GM12878 (cell line): ENCODE data around the gene DHRS9. TPM values are rescaled to one million over a fixed set of nuclear protein-coding genes. Genes with fewer than 3 reads are reported as not detected.

Source experiments
- ATAC-seq: fragments of 200-7000 bp; cut with Tn5 transposase; 3 replicates; pipeline ENCODE4 v1.9.1; 2020; ENCODE audit warnings: mild to moderate bottlenecking, moderate library complexity
- BruUV-seq: library from RNA; stranded (reverse); fragments of 400-500 nt; replicated peaks from 2 replicates; lab custom pipeline; 2021; lab: Mats Ljungman, UMichigan
- CTCF ChIA-PET: fragments of 300-600 bp; sonication (Branson Sonifier 250); formaldehyde crosslinking; extraction: SDS; loops from one replicate; lab custom pipeline; 2021; ENCODE audit warnings: inconsistent platforms; lab: Yijun Ruan, JAX
- POLR2A ChIA-PET: fragments of 350-600 bp; formaldehyde crosslinking; extraction: SDS; loops from one replicate; lab custom pipeline; 2021; ENCODE audit warnings: inconsistent platforms; lab: Charles Lee
- RAD21 ChIA-PET: fragments of 300-600 bp; sonication (Branson Sonifier 250); formaldehyde crosslinking; loops from one replicate; lab custom pipeline; 2023; ENCODE audit warnings: antibody characterized with exemption; ENCODE audit not compliant: unreplicated experiment; lab: Charles Lee
- SMC1A ChIA-PET: fragments of 300-600 bp; sonication (Branson Sonifier 250); formaldehyde crosslinking; loops from one replicate; lab custom pipeline; 2023; ENCODE audit not compliant: unreplicated experiment, uncharacterized antibody; lab: Charles Lee
- DNase-seq: peaks from one replicate; pipeline ENCODE4 v3.0.0-alpha.2; 2011; ENCODE audit warnings: low read depth, low spot score
- FAIRE-seq: peaks from 3 replicates; lab custom pipeline; 2011; peaks lifted over from hg19 to GRCh38; lab: Jason Lieb, UNC
- H2AFZ ChIP-seq: 2 replicates; pipeline ENCODE4 v1.6.0; 2011; ENCODE audit warnings: low read depth, low read length, control low read depth; ENCODE audit not compliant: control insufficient read depth
- H3K27ac ChIP-seq: 2 replicates; pipeline ENCODE4 v1.5.1; 2011; ENCODE audit warnings: control low read depth; ENCODE audit not compliant: control insufficient read depth, insufficient read depth
- H3K27me3 ChIP-seq, 2 experiments: replicated peaks in 1 of 2; 2 replicates each; pipeline versions ENCODE4 v1.6.0 to v1.6.1; 2011; ENCODE audit warnings: low read length in 1 of 2; ENCODE audit not compliant: control insufficient read depth in 2 of 2, insufficient read depth in 2 of 2
- H3K36me3 ChIP-seq, 2 experiments: 2 replicates each; pipeline ENCODE4 v1.5.1; 2011; ENCODE audit warnings: low read length in 1 of 2; ENCODE audit not compliant: control insufficient read depth in 2 of 2, insufficient read depth in 2 of 2
- H3K4me1 ChIP-seq: 2 replicates; pipeline ENCODE4 v1.6.1; 2011; ENCODE audit warnings: mild to moderate bottlenecking, low read length, moderate library complexity, mixed read lengths; ENCODE audit not compliant: control insufficient read depth, insufficient read depth
- H3K4me2 ChIP-seq: 2 replicates; pipeline ENCODE4 v1.6.0; 2011; ENCODE audit warnings: control low read depth; ENCODE audit not compliant: control insufficient read depth, insufficient read depth
- H3K4me3 ChIP-seq: fragments of 200-600 bp; sonication (generic); 2 replicates; pipeline ENCODE4 v1.5.1; 2016
- H3K79me2 ChIP-seq: 2 replicates; pipeline ENCODE4 v1.6.0; 2011; ENCODE audit warnings: low read length; ENCODE audit not compliant: control insufficient read depth, insufficient read depth
- H3K9ac ChIP-seq: 2 replicates; pipeline ENCODE4 v1.8.0; 2011; ENCODE audit warnings: low read length, control low read depth, mixed read lengths; ENCODE audit not compliant: control insufficient read depth, insufficient read depth
- H3K9me3 ChIP-seq: replicated peaks from 3 replicates; pipeline ENCODE4 v1.5.1; 2011; ENCODE audit warnings: mild to moderate bottlenecking, low read length; ENCODE audit not compliant: control insufficient read depth, insufficient read depth
- H4K20me1 ChIP-seq: 2 replicates; pipeline ENCODE4 v1.6.0; 2011; ENCODE audit not compliant: control insufficient read depth, insufficient read depth
- CBFB ChIP-seq: IDR thresholded peaks from 2 replicates; pipeline ENCODE4 v1.6.1; 2016; ENCODE audit warnings: antibody characterized with exemption, low read depth
- CTCF ChIP-seq, 3 experiments: IDR thresholded peaks in 2 of 3; conservative IDR thresholded peaks in 1 of 3; 2 replicates each; pipeline ENCODE4 v1.5.1; 2011; ENCODE audit warnings: low read depth in 3 of 3, low read length in 3 of 3, mild to moderate bottlenecking in 3 of 3, control low read depth in 2 of 3, moderate library complexity in 2 of 3, inconsistent platforms in 1 of 3, mixed read lengths in 1 of 3; ENCODE audit not compliant: control insufficient read depth in 2 of 3, insufficient read depth in 1 of 3; ENCODE audit errors: extremely low read depth in 1 of 3
- ETV6 ChIP-seq, 2 experiments: fragments of 450-650 bp in 1 of 2; IDR thresholded peaks in 1 of 2; conservative IDR thresholded peaks in 1 of 2; 2 replicates each; pipeline ENCODE4 v1.6.1; 2014; ENCODE audit warnings: antibody characterized with exemption in 1 of 2, borderline replicate concordance in 1 of 2, low read depth in 1 of 2, mild to moderate bottlenecking in 1 of 2, moderate library complexity in 1 of 2
- HSF1 ChIP-seq: fragments of 150-350 bp; IDR thresholded peaks from 2 replicates; pipeline ENCODE4 v1.6.1; 2014; ENCODE audit warnings: mild to moderate bottlenecking, low read depth, low read length
- IRF4 ChIP-seq: IDR thresholded peaks from 2 replicates; pipeline ENCODE4 v1.6.1; 2011; ENCODE audit warnings: low read depth, low read length
- RAD21 ChIP-seq: IDR thresholded peaks from 2 replicates; pipeline ENCODE4 v1.6.1; 2011; ENCODE audit warnings: mild to moderate bottlenecking, low read depth, low read length, moderate library complexity; ENCODE audit not compliant: insufficient read depth
- RAD51 ChIP-seq: fragments of 450-650 bp; IDR thresholded peaks from 2 replicates; pipeline ENCODE4 v1.6.1; 2016; ENCODE audit warnings: moderate library complexity, mild to moderate bottlenecking, inconsistent platforms
- RUNX3 ChIP-seq: IDR thresholded peaks from 2 replicates; pipeline ENCODE4 v1.6.1; 2012; ENCODE audit warnings: low read length, inconsistent platforms
- SMC3 ChIP-seq: IDR thresholded peaks from 2 replicates; pipeline ENCODE4 v1.6.1; 2011; ENCODE audit warnings: low read length, improper control_type of control experiment, borderline replicate concordance
- YBX1 ChIP-seq: fragments of 450-650 bp; IDR thresholded peaks from 2 replicates; pipeline ENCODE4 v1.6.1; 2016; ENCODE audit warnings: antibody characterized with exemption
- YY1 ChIP-seq: IDR thresholded peaks from 2 replicates; pipeline ENCODE4 v1.6.1; 2011; ENCODE audit warnings: low read depth, mild to moderate bottlenecking, low read length
- WGBS: methylation state at CpG from one replicate; pipeline ENCODE4 v1.1.6; 2016; ENCODE audit warnings: low lambda C conversion rate; ENCODE audit not compliant: insufficient replicate concordance, insufficient coverage; ENCODE audit errors: missing lambda C conversion rate; 5-methylcytosine and 5-hydroxymethylcytosine counted together
- in situ Hi-C: fragments of 300-500 bp; cut with MboI; formaldehyde crosslinking; loops from 9 replicates; pipeline ENCODE4 v1.14.3; 2018; ENCODE audit warnings: mixed read lengths
- intact Hi-C: fragments of 100-400 bp; cut with micrococcal nuclease; formaldehyde crosslinking; loops from one replicate; pipeline ENCODE4 v1.14.2; 2022; ENCODE audit not compliant: unreplicated experiment
- polyA plus RNA-seq, 11 experiments: library from polyadenylated mRNA; depleted of rRNA in 4 of 11; unstranded in 6 of 11; stranded (reverse) in 5 of 11; fragments of >200 nt; fragmentation: Nextera tagmentation in 4 of 11; fragmentation: Illumina TruSeq in 1 of 11; extraction: Ambion mirVana in 4 of 11; extraction: Trizol in 1 of 11; gene quantifications; 1 replicate in 1 of 11; 2 replicates in 10 of 11; pipeline versions ENCODE4 v1.2.1 to v1.2.3, GENCODE V29; 2011 to 2016; ENCODE audit warnings: inconsistent platforms in 2 of 11, missing spikeins in 2 of 11, low read depth in 1 of 11
- total RNA-seq, 4 experiments: library from RNA; depleted of rRNA in 3 of 4; stranded (reverse); fragments of >200 nt in 3 of 4; fragmentation: Illumina TruSeq in 1 of 4; extraction: Trizol in 1 of 4; gene quantifications; 2 replicates each; pipeline versions ENCODE4 v1.2.1 to v1.2.3, GENCODE V29; 2013 to 2021
- TF ChIP-seq, protein P1 (sequence below): fragments of 450-650 bp; IDR thresholded peaks from 2 replicates; pipeline ENCODE4 v1.6.1; 2016; ENCODE audit warnings: mild to moderate bottlenecking

DHRS9 gene
- total and polyA plus RNA-seq, 10 of the 15 experiments (the other 5 are each of a cell fraction or from before 2014, with no cell fraction given), result 0.09 to 0.34 (median 0.13) TPM; not detected in 5

GRCh38 chr2:169141713-169142352 is 72.5 kb downstream of the DHRS9 start:
- intact Hi-C loops (loop anchor here (2.0 to 10.0 kb wide), 2 partner anchors 181 to 253 kb away; no protein-coding TSS in a partner anchor), in situ Hi-C loops (no loop called here)
- Histone ChIP-seq H3K9ac (no peak overlapping the region), H4K20me1 (no peaks in the 10 kb centered on the region), H3K79me2 (no peaks in the 10 kb centered on the region), H3K9me3 (no peaks in the 10 kb centered on the region), H3K27me3 (no peaks in the 10 kb centered on the region), H3K4me1 (no peaks in the 10 kb centered on the region), H3K4me2 (no peak overlapping the region), H2AFZ (no peak overlapping the region), H3K4me3 (no peak overlapping the region), H3K36me3 (no peaks in the 10 kb centered on the region), H3K27ac (no peak overlapping the region)
- POLR2A ChIA-PET, result no interaction called here
- TF ChIP-seq YY1, result peak; percentile 18; the same call in 1 of the 2 replicates
- peak; percentile 68 for TF ChIP-seq SMC3
- peak; percentile 53; the same call in 1 of the 2 replicates for TF ChIP-seq RUNX3
- no peak for TF ChIP-seq RAD51
- no peak for TF ChIP-seq YBX1
- TF ChIP-seq, protein P1, sequence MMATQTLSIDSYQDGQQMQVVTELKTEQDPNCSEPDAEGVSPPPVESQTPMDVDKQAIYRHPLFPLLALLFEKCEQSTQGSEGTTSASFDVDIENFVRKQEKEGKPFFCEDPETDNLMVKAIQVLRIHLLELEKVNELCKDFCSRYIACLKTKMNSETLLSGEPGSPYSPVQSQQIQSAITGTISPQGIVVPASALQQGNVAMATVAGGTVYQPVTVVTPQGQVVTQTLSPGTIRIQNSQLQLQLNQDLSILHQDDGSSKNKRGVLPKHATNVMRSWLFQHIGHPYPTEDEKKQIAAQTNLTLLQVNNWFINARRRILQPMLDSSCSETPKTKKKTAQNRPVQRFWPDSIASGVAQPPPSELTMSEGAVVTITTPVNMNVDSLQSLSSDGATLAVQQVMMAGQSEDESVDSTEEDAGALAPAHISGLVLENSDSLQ, result no peak
- TF ChIP-seq CTCF (IDR thresholded peaks at IDR 0.05 in 2 of 3, conservative IDR thresholded peaks at IDR 0.05 in 1 of 3; ENCODE audit: control insufficient read depth in 2 of 3, extremely low read depth in 1 of 3, insufficient read depth in 1 of 3, low read depth in 3 of 3, low read length in 3 of 3), result peak; percentile 85 to 94 (median 86)
- no peak for TF ChIP-seq HSF1
- TF ChIP-seq CBFB, result no peak
- TF ChIP-seq ETV6 (conservative IDR thresholded peaks at IDR 0.05 in 1 of 2, IDR thresholded peaks at IDR 0.05 in 1 of 2; ENCODE audit: borderline replicate concordance in 1 of 2, low read depth in 1 of 2), result no peak
- peak; percentile 58 for TF ChIP-seq RAD21
- 0 out of 2 replicates have a peak, but pooled peaks have one; percentile 10 for TF ChIP-seq IRF4
- DNase-seq (peak; percentile 7), ATAC-seq (peak; percentile 86), FAIRE-seq (peak; percentile 97)
- BruUV-seq, result no TSS peak
- SMC1A ChIA-PET, result interaction anchor here (0.5 to 2.0 kb wide), 13 partner anchors 8 to 776 kb away, joined by 3 to 6 read pairs (median 4); no protein-coding TSS in a partner anchor
- WGBS, result 0% methylated on average over 10 of the region's 10 CpGs
- CTCF ChIA-PET, result interaction anchor here (0.6 to 7.5 kb wide), 21 partner anchors 9 to 252 kb away, joined by 3 to 105 read pairs (median 4); no protein-coding TSS in a partner anchor
- RAD21 ChIA-PET, result interaction anchor here (0.7 to 2.6 kb wide), 6 partner anchors 10 to 179 kb away, joined by 3 to 11 read pairs (median 3); no protein-coding TSS in a partner anchor
